Endothelial cell of hepatic sinusoid (primary cell): Measurements from ENCODE around the gene CEND1.

Experiments used
- in situ Hi-C: cut with HindIII; loops from 2 replicates; pipeline ENCODE4 v1.10.0; 2017; ENCODE audit warnings: low sequenced_read_pairs

The CEND1 gene

GRCh38 chr11:782264-783174 lies 7.4 kb downstream of the CEND1 start:
- in situ Hi-C loops: no loop called here

GRCh38 chr11:779955-780532 lies 9.8 kb downstream of the CEND1 start:
- in situ Hi-C loops: no loop called here

- in situ Hi-C loops: no loop called here
These were observed 10.6 kb downstream of the CEND1 start for GRCh38 chr11:778976-779954.

- in situ Hi-C loops: no loop called here
These were observed 12.3 kb downstream of the CEND1 start, which contains the start of gene GATD1 for GRCh38 chr11:777288-778255. GATD1 (minus strand) TSS chr11:777487; CDS start chr11:777462, 25 bp downstream.

- in situ Hi-C loops: no loop called here
These were observed 13.2 kb downstream of the CEND1 start for GRCh38 chr11:776561-777287.

- in situ Hi-C loops: no loop called here
These were observed 13.7 kb downstream of the CEND1 start for GRCh38 chr11:776263-776560.

GRCh38 chr11:774873-775592 lies 14.9 kb downstream of the CEND1 start:
- in situ Hi-C loops: loop anchor here (25.0 kb wide), 1 partner anchor 113 kb away; no protein-coding TSS in a partner anchor

GRCh38 chr11:773830-774229 lies 16.1 kb downstream of the CEND1 start:
- in situ Hi-C loops: loop anchor here (25.0 kb wide), 1 partner anchor 112 kb away; no protein-coding TSS in a partner anchor

GRCh38 chr11:773425-773824 lies 16.5 kb downstream of the CEND1 start:
- in situ Hi-C loops: loop anchor here (25.0 kb wide), 1 partner anchor 111 kb away; no protein-coding TSS in a partner anchor

GRCh38 chr11:772429-773390 lies 17.2 kb downstream of the CEND1 start:
- in situ Hi-C loops: loop anchor here (25.0 kb wide), 1 partner anchor 110 kb away; no protein-coding TSS in a partner anchor

GRCh38 chr11:771617-772204 lies 18.2 kb downstream of the CEND1 start:
- in situ Hi-C loops: loop anchor here (25.0 kb wide), 1 partner anchor 109 kb away; no protein-coding TSS in a partner anchor

- in situ Hi-C loops: loop anchor here (25.0 kb wide), 1 partner anchor 109 kb away; no protein-coding TSS in a partner anchor
These were observed 19.0 kb downstream of the CEND1 start for GRCh38 chr11:770642-771616.

GRCh38 chr11:769887-770641 lies 19.8 kb downstream of the CEND1 start:
- in situ Hi-C loops: loop anchor here (25.0 kb wide), 1 partner anchor 108 kb away; no protein-coding TSS in a partner anchor

GRCh38 chr11:767238-767637 lies 22.7 kb downstream of the CEND1 start:
- in situ Hi-C loops: loop anchor here (25.0 kb wide), 1 partner anchor 105 kb away; no protein-coding TSS in a partner anchor

- in situ Hi-C loops: loop anchor here (25.0 kb wide), 1 partner anchor 105 kb away; no protein-coding TSS in a partner anchor
These were observed 23.0 kb downstream of the CEND1 start for GRCh38 chr11:766936-767210.
